Neural cell (in vitro differentiated cells): ENCODE measurements around the gene TPMT.

Experiments
- POLR2AphosphoS5 ChIP-seq: IDR thresholded peaks from 2 replicates; pipeline ENCODE4 v1.6.1; 2012
- TF ChIP-seq, protein P1 (sequence below): fragments of 450-650 bp; IDR thresholded peaks from 2 replicates; pipeline ENCODE4 v1.5.1; 2014; ENCODE audit warnings: antibody characterized with exemption, mild to moderate bottlenecking, moderate library complexity; ENCODE audit not compliant: poor library complexity, severe bottlenecking

DNA sequence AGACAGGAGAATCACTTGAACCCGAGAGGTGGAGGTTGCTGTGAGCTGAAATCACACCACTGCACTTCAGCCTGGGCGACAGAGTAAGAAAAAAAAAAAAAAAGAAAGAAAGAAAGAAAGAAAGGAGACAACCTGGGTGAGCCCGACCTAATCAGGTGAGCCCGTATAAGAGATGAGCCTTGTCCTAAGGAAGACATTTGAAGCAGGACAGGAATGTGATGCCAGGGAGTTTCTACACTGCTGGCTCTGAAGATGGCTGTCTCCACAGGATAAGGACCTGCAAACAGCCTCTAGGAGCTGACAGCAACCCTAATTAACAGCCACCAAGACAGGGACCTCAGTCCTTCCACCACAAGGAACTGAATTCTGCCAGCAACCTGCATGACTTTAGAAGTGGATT, 74.3 kb downstream of the TPMT start:
- TF ChIP-seq, protein P1, sequence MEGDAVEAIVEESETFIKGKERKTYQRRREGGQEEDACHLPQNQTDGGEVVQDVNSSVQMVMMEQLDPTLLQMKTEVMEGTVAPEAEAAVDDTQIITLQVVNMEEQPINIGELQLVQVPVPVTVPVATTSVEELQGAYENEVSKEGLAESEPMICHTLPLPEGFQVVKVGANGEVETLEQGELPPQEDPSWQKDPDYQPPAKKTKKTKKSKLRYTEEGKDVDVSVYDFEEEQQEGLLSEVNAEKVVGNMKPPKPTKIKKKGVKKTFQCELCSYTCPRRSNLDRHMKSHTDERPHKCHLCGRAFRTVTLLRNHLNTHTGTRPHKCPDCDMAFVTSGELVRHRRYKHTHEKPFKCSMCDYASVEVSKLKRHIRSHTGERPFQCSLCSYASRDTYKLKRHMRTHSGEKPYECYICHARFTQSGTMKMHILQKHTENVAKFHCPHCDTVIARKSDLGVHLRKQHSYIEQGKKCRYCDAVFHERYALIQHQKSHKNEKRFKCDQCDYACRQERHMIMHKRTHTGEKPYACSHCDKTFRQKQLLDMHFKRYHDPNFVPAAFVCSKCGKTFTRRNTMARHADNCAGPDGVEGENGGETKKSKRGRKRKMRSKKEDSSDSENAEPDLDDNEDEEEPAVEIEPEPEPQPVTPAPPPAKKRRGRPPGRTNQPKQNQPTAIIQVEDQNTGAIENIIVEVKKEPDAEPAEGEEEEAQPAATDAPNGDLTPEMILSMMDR: no peak
- TF ChIP-seq POLR2AphosphoS5: no peak
